Measurements from ENCODE around the gene GPR150. TPM values are rescaled to one million over a fixed set of nuclear protein-coding genes. Genes with fewer than 3 reads are reported as not detected.

GPR150 gene
- total and polyA plus RNA-seq, 2 experiments from 2014 or later, result 0.10 to 0.21 TPM

DNA sequence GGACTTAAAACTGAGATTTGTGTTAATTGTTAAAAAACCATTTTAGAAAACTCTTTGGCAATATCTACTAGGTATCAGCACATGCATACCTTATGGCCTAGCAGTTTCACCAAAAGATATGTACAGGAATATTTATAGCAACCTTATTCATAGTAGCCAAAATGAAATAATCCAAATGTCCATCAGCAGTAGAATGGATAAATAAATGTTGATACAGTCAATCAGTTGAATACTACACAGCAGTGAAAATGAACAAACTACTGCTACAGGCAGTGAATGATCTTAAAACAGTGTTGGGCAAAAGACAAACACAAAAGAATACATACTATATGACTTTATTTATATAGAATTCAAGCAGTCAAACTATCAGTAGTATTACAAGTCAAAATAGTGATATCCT is 43.1 kb downstream of the GPR150 start:
- no peak overlapping the region for H3K4me2 ChIP-seq
- H3K36me3 Mint-ChIP-seq (ENCODE audit: low read depth), result no peaks in the 10 kb centered on the region
- H3K27me3 ChIP-seq (ENCODE audit: insufficient read depth), result no peaks in the 10 kb centered on the region
- H3K36me3 ChIP-seq (ENCODE audit: insufficient read depth), result no peaks in the 10 kb centered on the region
- TF ChIP-seq, protein P1, sequence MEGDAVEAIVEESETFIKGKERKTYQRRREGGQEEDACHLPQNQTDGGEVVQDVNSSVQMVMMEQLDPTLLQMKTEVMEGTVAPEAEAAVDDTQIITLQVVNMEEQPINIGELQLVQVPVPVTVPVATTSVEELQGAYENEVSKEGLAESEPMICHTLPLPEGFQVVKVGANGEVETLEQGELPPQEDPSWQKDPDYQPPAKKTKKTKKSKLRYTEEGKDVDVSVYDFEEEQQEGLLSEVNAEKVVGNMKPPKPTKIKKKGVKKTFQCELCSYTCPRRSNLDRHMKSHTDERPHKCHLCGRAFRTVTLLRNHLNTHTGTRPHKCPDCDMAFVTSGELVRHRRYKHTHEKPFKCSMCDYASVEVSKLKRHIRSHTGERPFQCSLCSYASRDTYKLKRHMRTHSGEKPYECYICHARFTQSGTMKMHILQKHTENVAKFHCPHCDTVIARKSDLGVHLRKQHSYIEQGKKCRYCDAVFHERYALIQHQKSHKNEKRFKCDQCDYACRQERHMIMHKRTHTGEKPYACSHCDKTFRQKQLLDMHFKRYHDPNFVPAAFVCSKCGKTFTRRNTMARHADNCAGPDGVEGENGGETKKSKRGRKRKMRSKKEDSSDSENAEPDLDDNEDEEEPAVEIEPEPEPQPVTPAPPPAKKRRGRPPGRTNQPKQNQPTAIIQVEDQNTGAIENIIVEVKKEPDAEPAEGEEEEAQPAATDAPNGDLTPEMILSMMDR (conservative IDR thresholded peaks at IDR 0.05; ENCODE audit: low read depth in 2 of 2), result no peak
- TF ChIP-seq POLR2AphosphoS5 (IDR thresholded peaks at IDR 0.05; ENCODE audit: low read depth), result no peak
- no peak for TF ChIP-seq CREB1 (CRISPR knock-in tag; IDR thresholded peaks at IDR 0.05; ENCODE audit: low read depth)
- no peak for TF ChIP-seq EZH2 (IDR thresholded peaks at IDR 0.05; ENCODE audit: low read depth, unreplicated experiment)
- TF ChIP-seq ZNF114 (CRISPR knock-in tag; IDR thresholded peaks at IDR 0.05), result no peak
- no peak for TF ChIP-seq ZNF331 (CRISPR knock-in tag; IDR thresholded peaks at IDR 0.05; ENCODE audit: low read depth)
- TF ChIP-seq, protein P2, sequence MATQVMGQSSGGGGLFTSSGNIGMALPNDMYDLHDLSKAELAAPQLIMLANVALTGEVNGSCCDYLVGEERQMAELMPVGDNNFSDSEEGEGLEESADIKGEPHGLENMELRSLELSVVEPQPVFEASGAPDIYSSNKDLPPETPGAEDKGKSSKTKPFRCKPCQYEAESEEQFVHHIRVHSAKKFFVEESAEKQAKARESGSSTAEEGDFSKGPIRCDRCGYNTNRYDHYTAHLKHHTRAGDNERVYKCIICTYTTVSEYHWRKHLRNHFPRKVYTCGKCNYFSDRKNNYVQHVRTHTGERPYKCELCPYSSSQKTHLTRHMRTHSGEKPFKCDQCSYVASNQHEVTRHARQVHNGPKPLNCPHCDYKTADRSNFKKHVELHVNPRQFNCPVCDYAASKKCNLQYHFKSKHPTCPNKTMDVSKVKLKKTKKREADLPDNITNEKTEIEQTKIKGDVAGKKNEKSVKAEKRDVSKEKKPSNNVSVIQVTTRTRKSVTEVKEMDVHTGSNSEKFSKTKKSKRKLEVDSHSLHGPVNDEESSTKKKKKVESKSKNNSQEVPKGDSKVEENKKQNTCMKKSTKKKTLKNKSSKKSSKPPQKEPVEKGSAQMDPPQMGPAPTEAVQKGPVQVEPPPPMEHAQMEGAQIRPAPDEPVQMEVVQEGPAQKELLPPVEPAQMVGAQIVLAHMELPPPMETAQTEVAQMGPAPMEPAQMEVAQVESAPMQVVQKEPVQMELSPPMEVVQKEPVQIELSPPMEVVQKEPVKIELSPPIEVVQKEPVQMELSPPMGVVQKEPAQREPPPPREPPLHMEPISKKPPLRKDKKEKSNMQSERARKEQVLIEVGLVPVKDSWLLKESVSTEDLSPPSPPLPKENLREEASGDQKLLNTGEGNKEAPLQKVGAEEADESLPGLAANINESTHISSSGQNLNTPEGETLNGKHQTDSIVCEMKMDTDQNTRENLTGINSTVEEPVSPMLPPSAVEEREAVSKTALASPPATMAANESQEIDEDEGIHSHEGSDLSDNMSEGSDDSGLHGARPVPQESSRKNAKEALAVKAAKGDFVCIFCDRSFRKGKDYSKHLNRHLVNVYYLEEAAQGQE (IDR thresholded peaks at IDR 0.05; ENCODE audit: unreplicated experiment), result no peak
- no peak for TF ChIP-seq STAT1 (IDR thresholded peaks at IDR 0.05; ENCODE audit: unreplicated experiment)
- TF ChIP-seq, protein P3, sequence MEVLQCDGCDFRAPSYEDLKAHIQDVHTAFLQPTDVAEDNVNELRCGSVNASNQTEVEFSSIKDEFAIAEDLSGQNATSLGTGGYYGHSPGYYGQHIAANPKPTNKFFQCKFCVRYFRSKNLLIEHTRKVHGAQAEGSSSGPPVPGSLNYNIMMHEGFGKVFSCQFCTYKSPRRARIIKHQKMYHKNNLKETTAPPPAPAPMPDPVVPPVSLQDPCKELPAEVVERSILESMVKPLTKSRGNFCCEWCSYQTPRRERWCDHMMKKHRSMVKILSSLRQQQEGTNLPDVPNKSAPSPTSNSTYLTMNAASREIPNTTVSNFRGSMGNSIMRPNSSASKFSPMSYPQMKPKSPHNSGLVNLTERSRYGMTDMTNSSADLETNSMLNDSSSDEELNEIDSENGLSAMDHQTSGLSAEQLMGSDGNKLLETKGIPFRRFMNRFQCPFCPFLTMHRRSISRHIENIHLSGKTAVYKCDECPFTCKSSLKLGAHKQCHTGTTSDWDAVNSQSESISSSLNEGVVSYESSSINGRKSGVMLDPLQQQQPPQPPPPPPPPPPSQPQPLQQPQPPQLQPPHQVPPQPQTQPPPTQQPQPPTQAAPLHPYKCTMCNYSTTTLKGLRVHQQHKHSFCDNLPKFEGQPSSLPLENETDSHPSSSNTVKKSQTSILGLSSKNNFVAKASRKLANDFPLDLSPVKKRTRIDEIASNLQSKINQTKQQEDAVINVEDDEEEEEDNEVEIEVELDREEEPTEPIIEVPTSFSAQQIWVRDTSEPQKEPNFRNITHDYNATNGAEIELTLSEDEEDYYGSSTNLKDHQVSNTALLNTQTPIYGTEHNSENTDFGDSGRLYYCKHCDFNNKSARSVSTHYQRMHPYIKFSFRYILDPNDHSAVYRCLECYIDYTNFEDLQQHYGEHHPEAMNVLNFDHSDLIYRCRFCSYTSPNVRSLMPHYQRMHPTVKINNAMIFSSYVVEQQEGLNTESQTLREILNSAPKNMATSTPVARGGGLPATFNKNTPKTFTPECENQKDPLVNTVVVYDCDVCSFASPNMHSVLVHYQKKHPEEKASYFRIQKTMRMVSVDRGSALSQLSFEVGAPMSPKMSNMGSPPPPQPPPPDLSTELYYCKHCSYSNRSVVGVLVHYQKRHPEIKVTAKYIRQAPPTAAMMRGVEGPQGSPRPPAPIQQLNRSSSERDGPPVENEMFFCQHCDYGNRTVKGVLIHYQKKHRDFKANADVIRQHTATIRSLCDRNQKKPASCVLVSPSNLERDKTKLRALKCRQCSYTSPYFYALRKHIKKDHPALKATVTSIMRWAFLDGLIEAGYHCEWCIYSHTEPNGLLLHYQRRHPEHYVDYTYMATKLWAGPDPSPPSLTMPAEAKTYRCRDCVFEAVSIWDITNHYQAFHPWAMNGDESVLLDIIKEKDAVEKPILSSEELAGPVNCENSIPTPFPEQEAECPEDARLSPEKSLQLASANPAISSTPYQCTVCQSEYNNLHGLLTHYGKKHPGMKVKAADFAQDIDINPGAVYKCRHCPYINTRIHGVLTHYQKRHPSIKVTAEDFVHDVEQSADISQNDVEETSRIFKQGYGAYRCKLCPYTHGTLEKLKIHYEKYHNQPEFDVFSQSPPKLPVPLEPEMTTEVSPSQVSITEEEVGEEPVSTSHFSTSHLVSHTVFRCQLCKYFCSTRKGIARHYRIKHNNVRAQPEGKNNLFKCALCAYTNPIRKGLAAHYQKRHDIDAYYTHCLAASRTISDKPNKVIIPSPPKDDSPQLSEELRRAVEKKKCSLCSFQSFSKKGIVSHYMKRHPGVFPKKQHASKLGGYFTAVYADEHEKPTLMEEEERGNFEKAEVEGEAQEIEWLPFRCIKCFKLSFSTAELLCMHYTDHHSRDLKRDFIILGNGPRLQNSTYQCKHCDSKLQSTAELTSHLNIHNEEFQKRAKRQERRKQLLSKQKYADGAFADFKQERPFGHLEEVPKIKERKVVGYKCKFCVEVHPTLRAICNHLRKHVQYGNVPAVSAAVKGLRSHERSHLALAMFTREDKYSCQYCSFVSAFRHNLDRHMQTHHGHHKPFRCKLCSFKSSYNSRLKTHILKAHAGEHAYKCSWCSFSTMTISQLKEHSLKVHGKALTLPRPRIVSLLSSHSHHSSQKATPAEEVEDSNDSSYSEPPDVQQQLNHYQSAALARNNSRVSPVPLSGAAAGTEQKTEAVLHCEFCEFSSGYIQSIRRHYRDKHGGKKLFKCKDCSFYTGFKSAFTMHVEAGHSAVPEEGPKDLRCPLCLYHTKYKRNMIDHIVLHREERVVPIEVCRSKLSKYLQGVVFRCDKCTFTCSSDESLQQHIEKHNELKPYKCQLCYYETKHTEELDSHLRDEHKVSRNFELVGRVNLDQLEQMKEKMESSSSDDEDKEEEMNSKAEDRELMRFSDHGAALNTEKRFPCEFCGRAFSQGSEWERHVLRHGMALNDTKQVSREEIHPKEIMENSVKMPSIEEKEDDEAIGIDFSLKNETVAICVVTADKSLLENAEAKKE (CRISPR knock-in tag; IDR thresholded peaks at IDR 0.05), result no peak
- no peaks in the 10 kb centered on the region for H3K4me1 ChIP-seq (ENCODE audit: insufficient read depth)
- no peak overlapping the region for H2AFZ ChIP-seq
- DNase-seq (ENCODE audit: low spot score), result no peak
- H3K4me3 ChIP-seq, result no peak overlapping the region
- no peak overlapping the region for H3K27ac Mint-ChIP-seq
- H3K9me3 Mint-ChIP-seq, result no peaks in the 10 kb centered on the region; the same call in 2 of the 3 replicates
- peaks cover 3% of the 10 kb centered on the region for H3K27me3 Mint-ChIP-seq (ENCODE audit: insufficient read depth, low read depth, poor library complexity)
- no peak overlapping the region for H3K4me3 Mint-ChIP-seq
- peaks cover 4% of the 10 kb centered on the region; the same call in 1 of the 3 replicates for H3K4me1 Mint-ChIP-seq
- no peaks in the 10 kb centered on the region for H3K79me2 ChIP-seq (replicated peaks; ENCODE audit: insufficient read depth)
- no peak overlapping the region for H3K27ac ChIP-seq (ENCODE audit: low read depth)
- no peak for ATAC-seq
- no peaks in the 10 kb centered on the region for H4K20me1 ChIP-seq (replicated peaks; ENCODE audit: insufficient read depth)
- H3F3A ChIP-seq (replicated peaks; ENCODE audit: low read depth), result no peaks in the 10 kb centered on the region
- no peaks in the 10 kb centered on the region for H3K9me2 ChIP-seq (ENCODE audit: insufficient read depth)
